Activated naive CD8-positive, alpha-beta T cell (primary cell): ENCODE results near the gene BRWD1.

Source experiments
- H3K27ac Mint-ChIP-seq: one replicate; pipeline ENCODE4 v1.8.0; 2021; ENCODE audit warnings: mixed read lengths
- H3K27me3 Mint-ChIP-seq: one replicate; pipeline ENCODE4 v1.8.0; 2021; ENCODE audit warnings: mixed read lengths
- H3K36me3 Mint-ChIP-seq: one replicate; pipeline ENCODE4 v1.8.0; 2021; ENCODE audit warnings: mixed read lengths
- H3K4me1 Mint-ChIP-seq: one replicate; pipeline ENCODE4 v1.8.0; 2021; ENCODE audit warnings: low read depth, mixed read lengths
- H3K4me3 Mint-ChIP-seq: one replicate; pipeline ENCODE4 v1.8.0; 2021; ENCODE audit warnings: mild to moderate bottlenecking, mixed read lengths
- H3K9me3 Mint-ChIP-seq: one replicate; pipeline ENCODE4 v1.8.0; 2021; ENCODE audit warnings: low read depth, mixed read lengths

Gene BRWD1

DNA sequence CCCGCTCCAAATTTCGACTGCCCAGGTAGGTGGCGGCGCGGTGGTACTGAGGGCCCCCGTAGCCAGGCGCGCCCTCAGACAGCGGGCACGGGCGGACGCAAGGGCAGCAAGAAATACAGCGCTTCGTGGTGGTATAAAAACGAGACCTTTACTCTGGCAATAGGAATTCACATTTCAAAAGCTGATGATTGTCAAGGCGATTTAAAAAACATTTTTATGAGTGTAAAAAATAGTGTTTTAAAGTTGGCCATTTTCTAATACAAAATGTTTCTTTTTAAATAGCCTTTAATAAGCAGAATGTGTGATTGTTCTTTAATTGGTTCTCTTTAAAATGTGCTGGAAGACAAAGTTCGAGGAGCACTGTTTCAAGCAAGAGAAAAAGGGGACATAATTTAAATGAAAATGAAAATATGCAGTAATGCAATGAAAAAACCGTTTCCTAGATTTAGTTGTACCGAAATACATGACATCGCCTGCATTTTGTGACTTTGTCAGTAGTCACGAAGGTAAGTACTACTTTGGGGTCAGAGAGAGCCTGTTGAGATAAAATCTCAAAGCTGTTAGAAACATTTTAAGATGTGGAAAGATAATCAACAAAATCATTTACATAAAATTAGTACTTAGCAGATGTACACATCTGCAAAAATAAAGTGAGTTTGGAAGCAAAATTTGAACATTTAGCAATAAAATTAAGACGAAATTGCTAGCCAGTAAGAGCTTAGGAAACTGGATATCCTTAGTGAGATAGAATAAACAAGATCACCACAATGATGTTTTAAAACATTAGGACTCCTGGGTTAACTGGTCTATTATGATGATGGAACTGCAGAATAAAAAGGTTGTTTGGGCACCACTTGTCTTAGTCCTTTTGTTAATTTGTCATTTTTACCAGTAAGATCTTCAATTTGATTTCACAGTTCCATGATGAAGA, 129.1 kb downstream of the BRWD1 start:
- Mint-ChIP-seq H3K4me3 (peak overlapping the region; percentile 97), H3K36me3 (peaks cover 7% of the 10 kb centered on the region), H3K27ac (peak overlapping the region; percentile 96), H3K9me3 (no peaks in the 10 kb centered on the region), H3K27me3 (no peaks in the 10 kb centered on the region), H3K4me1 (peaks cover 68% of the 10 kb centered on the region)

DNA sequence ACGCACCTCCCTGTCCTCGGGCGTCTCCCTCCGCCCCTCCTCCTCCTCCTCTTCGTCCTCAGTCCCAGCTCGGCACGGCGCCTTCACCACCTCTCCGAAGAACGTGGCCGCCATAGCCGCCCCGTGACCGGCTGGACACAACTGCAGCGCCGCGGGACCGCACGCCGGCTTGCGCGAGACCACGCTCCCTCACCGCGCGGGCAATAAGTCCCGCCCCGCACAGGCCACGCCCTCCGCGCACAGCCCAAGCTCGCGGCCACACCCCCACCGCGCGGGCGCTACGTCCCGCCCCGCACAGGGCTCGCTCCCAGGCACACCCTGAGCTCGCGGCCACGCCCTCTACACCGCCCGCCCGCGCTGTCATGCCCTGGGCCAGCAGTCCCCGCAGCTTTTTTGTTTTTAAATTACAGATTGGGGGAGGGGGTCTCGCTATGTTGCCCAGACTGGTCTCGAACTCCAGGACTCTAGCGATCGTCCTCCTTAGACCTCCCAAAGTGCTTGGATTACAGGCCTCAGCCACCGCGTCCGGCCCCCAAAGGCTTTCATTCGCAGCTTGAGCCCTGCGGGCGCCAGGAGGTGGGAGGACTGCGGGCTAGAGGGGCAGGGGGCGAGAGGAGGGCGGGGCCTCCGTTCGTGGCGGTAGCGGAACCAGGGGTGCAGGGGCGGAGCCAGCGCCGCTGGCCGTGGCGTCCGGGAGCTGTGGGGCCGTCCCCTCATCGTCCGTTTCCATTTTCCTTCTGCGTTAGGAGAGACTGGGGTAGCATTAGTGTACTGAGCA, 130.0 kb downstream of the BRWD1 start, which contains the start of gene PSMG1:
PSMG1 (minus strand) TSS at position 180 of the 778 bp plus-strand sequence; CDS start at position 114, 66 bp downstream.
- Mint-ChIP-seq H3K9me3 (no peaks in the 10 kb centered on the region), H3K4me3 (peak within 1 kb of the TSS; percentile 97), H3K27me3 (no peaks in the 10 kb centered on the region), H3K36me3 (peaks cover 10% of the 10 kb centered on the region), H3K27ac (peak within 1 kb of the TSS; percentile 96), H3K4me1 (peaks cover 63% of the 10 kb centered on the region)

GRCh38 chr21:39182484-39183271, 130.8 kb downstream of the BRWD1 start:
- H3K27ac Mint-ChIP-seq, result peak overlapping the region; percentile 96
- peak overlapping the region; percentile 97 for H3K4me3 Mint-ChIP-seq
- H3K9me3 Mint-ChIP-seq, result no peaks in the 10 kb centered on the region
- H3K36me3 Mint-ChIP-seq, result peaks cover 13% of the 10 kb centered on the region
- H3K27me3 Mint-ChIP-seq, result no peaks in the 10 kb centered on the region
- H3K4me1 Mint-ChIP-seq, result peaks cover 55% of the 10 kb centered on the region

GRCh38 chr21:39182016-39182415, 131.4 kb downstream of the BRWD1 start:
- no peaks in the 10 kb centered on the region for H3K9me3 Mint-ChIP-seq

DNA sequence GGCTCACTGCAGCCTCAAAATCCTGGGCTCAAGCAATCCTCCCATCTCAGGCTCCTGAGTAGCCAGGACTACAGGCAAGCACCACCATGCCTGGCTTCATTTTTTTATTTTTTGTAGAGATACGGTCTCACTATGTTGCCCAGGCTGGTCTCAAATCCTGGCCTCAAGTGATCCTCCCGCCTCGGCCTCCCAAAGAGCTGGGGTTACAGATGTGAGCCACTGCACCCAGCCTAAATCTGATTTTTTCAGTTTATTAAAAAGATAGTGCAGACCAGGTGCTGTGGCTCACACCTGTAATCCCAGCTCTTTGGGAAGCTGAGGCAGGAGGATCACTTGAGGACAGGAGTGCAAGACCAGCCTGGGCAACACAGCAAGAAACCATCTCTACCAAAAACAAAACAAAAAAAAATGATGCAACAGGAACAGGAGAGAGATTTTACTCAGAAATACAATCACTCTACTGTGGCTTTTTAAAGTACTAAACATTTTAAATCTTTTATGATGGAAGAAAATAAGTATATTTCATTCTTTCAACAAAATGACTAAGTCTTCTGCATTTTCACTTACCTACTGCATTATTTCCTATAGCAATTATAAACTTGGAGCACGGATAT, 132.1 kb downstream of the BRWD1 start:
- no peaks in the 10 kb centered on the region for H3K27me3 Mint-ChIP-seq
- peak overlapping the region; percentile 97 for H3K4me3 Mint-ChIP-seq
- no peak overlapping the region for H3K27ac Mint-ChIP-seq

More at GRCh38 chr21:39182016-39182415, 131.4 kb downstream of the BRWD1 start:
- Mint-ChIP-seq H3K4me3 (peak overlapping the region; percentile 97), H3K27me3 (no peaks in the 10 kb centered on the region), H3K4me1 (peaks cover 48% of the 10 kb centered on the region), H3K36me3 (peaks cover 13% of the 10 kb centered on the region), H3K27ac (peak overlapping the region; percentile 96)

DNA sequence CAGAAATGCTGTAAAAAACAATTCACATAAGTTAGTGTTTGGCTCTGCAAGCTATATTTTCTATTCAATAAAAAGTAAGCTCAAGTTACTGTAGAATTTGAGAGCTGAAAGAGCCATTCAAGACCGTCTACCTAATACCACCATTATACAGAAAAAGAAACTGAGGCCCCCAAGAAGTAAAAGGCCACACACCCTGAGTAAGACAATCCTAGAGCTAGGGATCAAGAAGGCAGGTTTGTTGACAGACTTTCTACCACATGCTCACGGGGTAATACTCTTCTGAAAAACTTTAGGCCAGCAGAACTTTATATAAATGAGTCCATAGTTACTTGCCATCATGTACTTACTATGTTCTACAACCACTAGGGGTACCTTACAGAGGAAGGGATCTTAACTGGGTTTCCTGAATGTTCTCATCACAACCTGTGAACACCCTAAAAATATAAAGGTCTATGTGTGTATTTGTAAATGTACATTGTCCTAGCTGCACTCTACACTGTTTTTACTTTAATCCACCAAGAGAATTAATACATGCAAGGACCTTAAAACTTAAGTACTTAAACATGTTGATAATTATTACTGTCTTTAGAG, 132.9 kb downstream of the BRWD1 start:
- H3K27ac Mint-ChIP-seq, result no peak overlapping the region
- peaks cover 16% of the 10 kb centered on the region for H3K36me3 Mint-ChIP-seq
- H3K4me3 Mint-ChIP-seq, result peak overlapping the region; percentile 44
- H3K27me3 Mint-ChIP-seq, result no peaks in the 10 kb centered on the region
- no peaks in the 10 kb centered on the region for H3K9me3 Mint-ChIP-seq
- H3K4me1 Mint-ChIP-seq, result peaks cover 42% of the 10 kb centered on the region

More for the DNA sequence above, 132.1 kb downstream of the BRWD1 start:
- H3K9me3 Mint-ChIP-seq, result no peaks in the 10 kb centered on the region
- peaks cover 41% of the 10 kb centered on the region for H3K4me1 Mint-ChIP-seq
- peaks cover 13% of the 10 kb centered on the region for H3K36me3 Mint-ChIP-seq

DNA sequence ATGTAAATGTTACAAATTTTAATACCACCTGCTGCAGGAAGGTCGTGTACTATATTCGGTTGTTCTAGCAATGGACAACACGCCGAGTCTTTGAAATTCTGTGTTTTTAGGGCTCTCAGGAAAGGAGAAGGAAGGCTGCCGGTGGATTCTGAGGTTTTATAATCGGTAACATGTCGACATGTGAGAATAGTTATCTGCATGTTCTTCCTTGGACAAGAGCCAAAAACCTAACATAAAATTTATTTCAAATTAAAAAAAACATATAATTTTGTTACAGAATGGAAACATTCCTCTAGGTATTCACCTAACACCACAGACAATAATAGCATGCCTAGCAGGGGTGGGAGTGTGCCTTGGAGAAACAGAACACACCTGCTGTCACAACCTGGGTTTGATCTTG, 135.0 kb downstream of the BRWD1 start:
- Mint-ChIP-seq H3K4me1 (peaks cover 28% of the 10 kb centered on the region), H3K27ac (no peak overlapping the region), H3K27me3 (no peaks in the 10 kb centered on the region), H3K9me3 (no peaks in the 10 kb centered on the region), H3K36me3 (peaks cover 19% of the 10 kb centered on the region), H3K4me3 (no peak overlapping the region)

DNA sequence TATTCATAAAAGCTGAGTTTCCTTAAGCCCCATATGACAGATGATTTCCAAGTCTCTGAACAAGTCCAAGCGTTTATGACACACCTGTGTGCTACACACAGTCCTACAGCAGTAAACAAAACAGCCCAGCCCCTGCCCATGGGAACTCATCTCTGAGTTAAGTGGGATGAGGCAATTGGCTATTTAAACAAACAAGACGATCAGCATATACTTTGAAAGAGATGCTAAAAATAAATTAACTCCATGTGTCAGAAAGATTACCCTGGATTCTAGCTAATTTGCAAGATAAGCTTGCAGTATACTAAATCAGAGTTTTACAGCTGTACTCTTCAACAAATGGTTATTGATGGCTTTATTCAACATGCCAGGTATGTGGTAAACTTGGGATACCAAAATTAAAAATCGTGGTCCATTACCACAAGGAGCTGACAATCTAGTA, 137.1 kb downstream of the BRWD1 start:
- Mint-ChIP-seq H3K27me3 (no peaks in the 10 kb centered on the region), H3K4me1 (peaks cover 13% of the 10 kb centered on the region), H3K4me3 (no peak overlapping the region), H3K9me3 (no peaks in the 10 kb centered on the region), H3K36me3 (peaks cover 23% of the 10 kb centered on the region), H3K27ac (no peak overlapping the region)

DNA sequence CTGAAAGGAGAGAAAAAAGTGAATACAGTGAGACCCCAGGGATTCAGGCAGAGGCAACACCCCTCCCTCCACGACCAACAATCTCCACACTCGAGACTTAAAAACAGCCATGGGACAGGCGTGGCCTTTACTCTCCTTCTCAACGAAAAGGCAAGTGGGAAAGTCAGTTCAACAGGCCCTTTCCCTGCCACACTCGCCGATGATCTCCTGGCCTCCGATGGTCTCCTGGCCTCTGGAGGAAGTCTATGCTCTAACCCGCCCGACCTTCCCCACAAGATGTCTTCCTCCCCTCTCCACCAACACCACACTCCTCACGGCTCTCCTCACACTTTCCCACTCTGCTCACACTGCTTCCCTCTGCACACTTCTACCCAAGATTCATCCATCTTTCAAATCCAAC, 137.8 kb downstream of the BRWD1 start:
- no peak overlapping the region for H3K27ac Mint-ChIP-seq
- peaks cover 11% of the 10 kb centered on the region for H3K4me1 Mint-ChIP-seq
- peaks cover 22% of the 10 kb centered on the region for H3K36me3 Mint-ChIP-seq
- no peaks in the 10 kb centered on the region for H3K27me3 Mint-ChIP-seq
- H3K4me3 Mint-ChIP-seq, result no peak overlapping the region
- H3K9me3 Mint-ChIP-seq, result no peaks in the 10 kb centered on the region

DNA sequence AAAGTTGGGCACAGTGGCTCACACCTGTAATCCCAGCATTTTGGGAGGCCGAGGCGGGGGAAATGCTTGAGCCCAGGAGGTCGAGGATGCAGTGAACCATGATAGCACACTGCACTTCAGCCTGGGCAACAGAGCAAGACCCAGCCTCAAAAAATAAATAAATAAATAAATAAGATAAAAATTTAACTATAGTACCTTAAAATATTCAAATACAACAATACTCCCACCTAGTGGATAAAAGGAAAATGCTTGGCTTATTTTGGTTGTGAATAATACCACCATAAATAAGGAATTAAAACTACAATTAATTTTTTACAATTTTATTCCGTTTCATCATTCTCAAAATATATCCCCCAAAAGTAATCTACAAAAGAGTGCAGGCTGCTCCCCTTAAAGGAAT, 138.3 kb downstream of the BRWD1 start:
- H3K36me3 Mint-ChIP-seq, result peaks cover 19% of the 10 kb centered on the region
- peaks cover 7% of the 10 kb centered on the region for H3K4me1 Mint-ChIP-seq
- H3K4me3 Mint-ChIP-seq, result no peak overlapping the region
- H3K9me3 Mint-ChIP-seq, result no peaks in the 10 kb centered on the region
- H3K27me3 Mint-ChIP-seq, result no peaks in the 10 kb centered on the region
- no peak overlapping the region for H3K27ac Mint-ChIP-seq

DNA sequence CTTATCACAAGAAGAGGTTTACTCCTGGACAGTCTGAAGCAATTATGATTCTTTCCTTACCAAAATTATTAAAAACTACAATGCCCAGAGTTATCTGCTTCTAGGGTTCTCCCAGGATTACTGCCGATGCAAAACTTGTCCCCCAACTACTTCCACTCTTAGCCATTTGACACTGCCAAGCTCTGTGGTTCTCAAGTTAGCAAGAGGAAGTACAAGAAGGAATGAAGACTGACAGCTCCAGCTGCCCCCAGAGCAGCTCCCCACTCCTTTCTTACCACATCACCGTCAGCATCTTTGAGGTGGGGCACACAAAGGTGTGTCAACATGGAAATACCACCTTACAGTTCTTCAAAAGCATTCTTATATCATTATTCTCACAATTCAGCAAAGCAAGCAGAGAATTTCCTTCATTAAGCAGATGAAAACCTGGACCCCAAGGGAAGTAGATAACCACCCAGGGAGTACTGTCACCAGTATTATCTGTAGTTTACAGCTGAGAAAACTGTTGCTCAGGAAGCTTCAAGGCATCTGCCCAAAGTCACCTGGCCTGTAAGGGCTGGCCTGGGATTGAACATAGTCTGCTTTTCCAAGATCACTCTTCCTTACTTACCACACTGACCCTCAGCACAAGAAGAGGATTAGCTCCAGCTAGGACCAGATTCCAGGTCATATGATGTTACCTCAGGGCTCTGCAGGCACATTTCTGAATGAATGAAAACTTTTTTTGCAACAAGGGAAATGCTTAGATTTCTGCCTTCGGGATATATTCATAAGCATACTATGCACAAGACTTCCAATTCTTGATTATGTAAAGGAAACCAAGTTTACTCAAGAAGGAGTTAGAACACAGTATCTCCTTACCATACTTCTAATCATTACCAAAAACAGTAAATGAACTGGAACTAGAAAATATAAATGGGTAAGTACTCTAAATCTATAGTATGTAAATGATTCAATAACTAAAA, 139.4 kb downstream of the BRWD1 start:
- Mint-ChIP-seq H3K36me3 (peaks cover 14% of the 10 kb centered on the region), H3K27ac (peak overlapping the region; percentile 54), H3K9me3 (no peaks in the 10 kb centered on the region), H3K27me3 (no peaks in the 10 kb centered on the region), H3K4me3 (no peak overlapping the region), H3K4me1 (peaks cover 3% of the 10 kb centered on the region)

- Mint-ChIP-seq H3K4me3 (no peak overlapping the region), H3K36me3 (peaks cover 9% of the 10 kb centered on the region), H3K27ac (no peak overlapping the region), H3K27me3 (no peaks in the 10 kb centered on the region), H3K4me1 (no peaks in the 10 kb centered on the region), H3K9me3 (no peaks in the 10 kb centered on the region)
Observed at GRCh38 chr21:39169906-39170305, 143.5 kb downstream of the BRWD1 start.

DNA sequence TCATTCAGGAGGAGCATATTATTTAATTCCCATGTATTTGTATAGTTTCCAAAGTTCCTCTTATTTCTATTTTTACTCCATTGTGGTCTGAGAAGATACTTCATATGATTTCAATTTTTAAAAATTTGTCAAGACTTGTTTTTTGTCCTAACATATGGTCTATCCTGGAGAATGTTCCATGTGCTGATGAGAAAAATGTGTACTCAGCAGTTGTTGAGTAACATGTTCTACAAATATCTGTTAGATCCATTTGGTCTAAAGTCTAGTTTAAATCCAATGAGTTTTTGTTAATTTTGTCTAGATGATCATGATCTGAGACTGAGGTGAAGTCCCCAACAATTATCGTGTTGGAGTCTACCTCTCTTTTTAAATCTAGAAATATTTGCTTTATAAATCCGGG, 144.6 kb downstream of the BRWD1 start:
- Mint-ChIP-seq H3K4me1 (no peaks in the 10 kb centered on the region), H3K27ac (no peak overlapping the region), H3K27me3 (peaks cover 2% of the 10 kb centered on the region), H3K4me3 (no peak overlapping the region), H3K36me3 (peaks cover 10% of the 10 kb centered on the region), H3K9me3 (no peaks in the 10 kb centered on the region)
